ENCODE measurements around the gene CDKN1C.

GRCh38 chr11:2920343-2920742 is 34.8 kb upstream of the CDKN1C start:
- TF ChIP-seq CTCF (conservative IDR thresholded peaks at IDR 0.05; ENCODE audit: low read depth, low read length), result no peak
- no peak for TF ChIP-seq EZH2 (IDR thresholded peaks at IDR 0.05; ENCODE audit: borderline replicate concordance, low read depth, low read length, poor library complexity, severe bottlenecking)
